Measurements from ENCODE around the gene KPNA2.
"Not testable (repeated sequence)": the region's sequence is repeated elsewhere in the genome, so short reads cannot be mapped to it uniquely, and the experiment has no call there.

Gene KPNA2

DNA sequence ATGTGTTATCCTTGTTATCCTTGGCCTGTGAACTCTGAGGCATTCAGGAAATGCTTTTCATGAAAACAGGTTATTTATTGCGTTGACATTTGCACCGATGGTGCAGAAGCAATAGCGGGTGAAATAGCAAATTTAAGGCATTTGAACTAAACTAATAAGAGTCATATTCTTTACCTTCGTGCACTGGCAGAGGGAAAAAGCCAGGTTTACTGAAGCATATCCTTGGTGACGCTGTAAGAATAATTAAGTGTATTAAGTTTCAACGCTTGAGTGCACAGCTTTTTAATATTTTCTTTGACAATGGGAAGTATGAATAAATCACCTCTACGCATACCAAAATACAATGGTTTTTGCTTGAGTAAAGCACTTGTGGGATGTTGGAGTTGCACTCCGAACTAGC, 13.6 kb upstream of the KPNA2 start:
- FAIRE-seq (no peak), DNase-seq (ENCODE audit: insufficient read length) (no peak)
- TF ChIP-seq POLR2A (IDR thresholded peaks at IDR 0.05; ENCODE audit: low read depth, low read length) (no peak), TAF1 (IDR thresholded peaks at IDR 0.05; ENCODE audit: borderline replicate concordance, low read depth, low read length) (no peak), POLR2AphosphoS5 (IDR thresholded peaks at IDR 0.05; ENCODE audit: low read depth, low read length) (no peak)

DNA sequence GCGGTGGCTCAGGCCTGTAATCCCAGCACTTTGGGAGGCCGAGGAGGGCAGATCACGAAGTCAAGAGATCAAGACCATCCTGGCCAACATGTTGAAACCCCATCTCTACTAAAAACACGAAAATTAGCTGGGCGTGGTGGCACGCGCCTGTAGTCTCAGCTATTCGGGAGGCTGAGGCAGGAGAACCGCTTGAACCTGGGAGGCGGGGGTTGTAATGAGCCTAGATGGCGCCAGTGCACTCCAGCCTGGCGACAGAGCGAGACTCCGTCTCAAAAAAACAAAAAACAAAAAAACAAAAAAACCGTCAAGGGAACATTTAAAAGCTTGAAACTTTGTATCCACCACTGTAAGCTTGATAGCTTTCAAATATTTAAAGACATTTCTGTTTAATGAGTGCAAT, 13.0 kb upstream of the KPNA2 start:
- not testable (repeated sequence) for FAIRE-seq; DNase-seq (ENCODE audit: insufficient read length)

GRCh38 chr17:68029512-68030215, 5.9 kb upstream of the KPNA2 start:
- DNase-seq (ENCODE audit: insufficient read length) (no peak), FAIRE-seq (no peak)
- TF ChIP-seq POLR2AphosphoS5 (IDR thresholded peaks at IDR 0.05; ENCODE audit: low read depth, low read length) (no peak), POLR2A (IDR thresholded peaks at IDR 0.05; ENCODE audit: low read depth, low read length) (no peak), TAF1 (IDR thresholded peaks at IDR 0.05; ENCODE audit: borderline replicate concordance, low read depth, low read length) (no peak)

GRCh38 chr17:68033636-68034451, 1.7 kb upstream of the KPNA2 start:
- TF ChIP-seq TAF1 (IDR thresholded peaks at IDR 0.05; ENCODE audit: borderline replicate concordance, low read depth, low read length) (no peak), POLR2AphosphoS5 (IDR thresholded peaks at IDR 0.05; ENCODE audit: low read depth, low read length) (no peak), POLR2A (IDR thresholded peaks at IDR 0.05; ENCODE audit: low read depth, low read length) (no peak)
- no peak for DNase-seq (ENCODE audit: insufficient read length)
- FAIRE-seq = no peak

DNA sequence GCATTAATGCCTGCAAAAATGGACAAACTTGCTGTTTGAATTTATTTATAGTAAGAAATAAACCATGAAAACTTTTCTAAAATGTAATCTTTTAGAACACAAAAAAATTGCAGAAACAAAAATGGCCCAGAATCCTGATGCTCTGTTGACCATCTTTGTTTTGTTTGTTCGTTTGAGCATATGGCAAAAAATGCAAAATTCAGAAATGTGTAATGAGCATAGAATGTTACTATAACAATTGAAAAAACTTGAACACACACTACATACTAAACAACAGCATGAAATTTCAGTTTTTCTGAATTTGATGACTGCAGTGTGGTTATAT, 1.1 kb upstream of the KPNA2 start:
- FAIRE-seq (no peak), DNase-seq (ENCODE audit: insufficient read length) (no peak)
- TF ChIP-seq POLR2A (IDR thresholded peaks at IDR 0.05; ENCODE audit: low read depth, low read length) (no peak), TAF1 (IDR thresholded peaks at IDR 0.05; ENCODE audit: borderline replicate concordance, low read depth, low read length) (no peak), POLR2AphosphoS5 (IDR thresholded peaks at IDR 0.05; ENCODE audit: low read depth, low read length) (no peak)

DNA sequence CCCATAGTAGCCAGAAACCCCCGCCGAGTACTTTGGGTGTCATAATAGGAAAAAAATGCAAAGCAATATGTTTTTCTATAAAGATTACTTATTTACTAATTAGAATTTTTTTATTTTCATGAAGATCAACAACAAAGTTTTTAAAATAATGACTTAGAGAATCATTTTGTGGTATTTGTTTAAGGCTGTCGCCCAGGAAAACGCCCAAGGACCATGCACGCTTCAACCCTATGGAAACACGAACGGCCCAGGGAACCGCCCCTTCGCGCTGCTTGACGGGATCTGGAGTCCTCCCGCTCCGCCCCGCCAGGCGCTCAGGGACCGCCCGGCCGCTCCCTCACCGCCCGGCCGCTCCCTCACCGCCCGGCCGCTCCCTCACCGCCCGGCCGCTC, 408 bp upstream of the KPNA2 start:
- FAIRE-seq (no peak), DNase-seq (ENCODE audit: insufficient read length) (peak; percentile 78)
- TF ChIP-seq TAF1 (IDR thresholded peaks at IDR 0.05; ENCODE audit: borderline replicate concordance, low read depth, low read length) = no peak
- TF ChIP-seq POLR2A (IDR thresholded peaks at IDR 0.05; ENCODE audit: low read depth, low read length) = no peak
- no peak for TF ChIP-seq POLR2AphosphoS5 (IDR thresholded peaks at IDR 0.05; ENCODE audit: low read depth, low read length)

- FAIRE-seq (no peak), DNase-seq (ENCODE audit: insufficient read length) (no peak)
- TF ChIP-seq POLR2A (IDR thresholded peaks at IDR 0.05; ENCODE audit: low read depth, low read length) = no peak
- TF ChIP-seq POLR2AphosphoS5 (IDR thresholded peaks at IDR 0.05; ENCODE audit: low read depth, low read length) = no peak
- no peak for TF ChIP-seq TAF1 (IDR thresholded peaks at IDR 0.05; ENCODE audit: borderline replicate concordance, low read depth, low read length)
These were observed 991 bp downstream of the KPNA2 start for GRCh38 chr17:68036304-68037147.

DNA sequence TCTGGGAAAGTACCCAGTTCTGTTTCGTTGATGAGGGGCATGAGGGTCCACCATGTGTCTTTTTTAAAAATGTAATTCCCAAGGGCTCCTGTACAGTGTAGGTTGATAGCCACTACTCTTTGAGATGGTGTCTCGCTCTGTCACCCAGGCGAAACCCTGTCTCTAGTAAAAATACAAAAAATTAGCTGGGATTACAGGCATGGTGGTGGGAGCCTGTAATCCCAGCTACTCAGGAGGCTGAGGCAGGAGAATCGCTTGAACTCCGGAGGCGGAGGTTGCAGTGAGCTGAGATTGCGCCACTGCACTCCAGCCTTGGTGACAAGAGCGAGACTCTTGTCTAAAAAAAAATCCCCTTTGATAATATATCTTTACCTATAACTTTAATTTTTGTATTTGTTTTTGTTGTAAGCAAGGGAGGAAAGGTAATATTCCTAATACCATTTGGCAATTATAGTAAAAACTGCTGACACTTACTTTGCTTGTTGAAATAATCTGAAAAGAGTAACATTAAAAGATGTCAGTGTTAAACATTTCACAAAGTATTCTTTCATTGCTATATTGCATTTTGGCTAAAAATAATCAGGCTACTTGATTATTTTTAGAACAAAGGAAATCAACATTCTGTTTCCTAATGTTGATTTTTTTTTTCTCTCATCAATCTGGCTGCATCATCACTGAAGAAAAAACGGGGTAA, 11.8 kb downstream of the KPNA2 start:
- DNase-seq (ENCODE audit: insufficient read length) = no peak
- TF ChIP-seq POLR2A (IDR thresholded peaks at IDR 0.05; ENCODE audit: low read depth, low read length) (0 out of 2 replicates have a peak, but pooled peaks have one; percentile 6), TAF1 (IDR thresholded peaks at IDR 0.05; ENCODE audit: borderline replicate concordance, low read depth, low read length) (no peak), POLR2AphosphoS5 (IDR thresholded peaks at IDR 0.05; ENCODE audit: low read depth, low read length) (no peak)
- FAIRE-seq = no peak

DNA sequence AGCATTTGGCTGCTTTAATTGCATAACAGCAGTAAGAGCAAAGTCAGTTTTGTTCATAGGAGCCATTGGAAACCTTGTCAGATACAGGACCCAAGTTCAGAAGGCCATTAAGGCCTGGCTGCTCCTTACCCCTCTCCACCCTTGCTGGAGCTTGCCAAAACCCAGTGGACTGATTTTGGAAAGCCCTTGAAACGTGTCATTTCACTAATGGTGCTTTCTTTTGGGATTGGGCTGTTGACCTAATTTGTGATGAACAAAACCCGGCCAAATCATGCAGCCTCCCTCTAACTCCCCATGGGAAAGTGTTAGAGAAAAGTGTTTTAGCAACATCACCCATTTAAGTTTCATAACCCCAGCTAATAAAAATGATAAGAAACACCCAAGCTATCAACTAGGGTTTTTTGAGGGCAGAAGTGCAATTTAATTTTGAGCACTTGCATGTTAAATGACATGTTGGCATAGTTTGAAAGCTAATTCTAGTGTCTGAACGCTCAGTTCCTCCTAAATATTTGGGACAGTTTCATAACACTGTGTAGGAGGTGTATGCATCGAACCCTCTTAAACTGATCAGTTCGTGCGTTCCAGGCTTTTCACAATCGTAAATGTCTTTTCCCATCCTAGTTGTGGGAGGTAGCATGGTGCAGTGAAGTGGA, 12.5 kb downstream of the KPNA2 start:
- FAIRE-seq; DNase-seq (ENCODE audit: insufficient read length): not testable (repeated sequence)
- TF ChIP-seq POLR2AphosphoS5 (IDR thresholded peaks at IDR 0.05; ENCODE audit: low read depth, low read length) = 0 out of 2 replicates have a peak, but pooled peaks have one; percentile 9

- no peak for TF ChIP-seq POLR2A (IDR thresholded peaks at IDR 0.05; ENCODE audit: low read depth, low read length)
- TF ChIP-seq POLR2AphosphoS5 (IDR thresholded peaks at IDR 0.05; ENCODE audit: low read depth, low read length) = no peak
- TF ChIP-seq TAF1 (IDR thresholded peaks at IDR 0.05; ENCODE audit: borderline replicate concordance, low read depth, low read length) = no peak
- FAIRE-seq = no peak
- no peak for DNase-seq (ENCODE audit: insufficient read length)
These were observed 13.5 kb downstream of the KPNA2 start for GRCh38 chr17:68048996-68049395.

DNA sequence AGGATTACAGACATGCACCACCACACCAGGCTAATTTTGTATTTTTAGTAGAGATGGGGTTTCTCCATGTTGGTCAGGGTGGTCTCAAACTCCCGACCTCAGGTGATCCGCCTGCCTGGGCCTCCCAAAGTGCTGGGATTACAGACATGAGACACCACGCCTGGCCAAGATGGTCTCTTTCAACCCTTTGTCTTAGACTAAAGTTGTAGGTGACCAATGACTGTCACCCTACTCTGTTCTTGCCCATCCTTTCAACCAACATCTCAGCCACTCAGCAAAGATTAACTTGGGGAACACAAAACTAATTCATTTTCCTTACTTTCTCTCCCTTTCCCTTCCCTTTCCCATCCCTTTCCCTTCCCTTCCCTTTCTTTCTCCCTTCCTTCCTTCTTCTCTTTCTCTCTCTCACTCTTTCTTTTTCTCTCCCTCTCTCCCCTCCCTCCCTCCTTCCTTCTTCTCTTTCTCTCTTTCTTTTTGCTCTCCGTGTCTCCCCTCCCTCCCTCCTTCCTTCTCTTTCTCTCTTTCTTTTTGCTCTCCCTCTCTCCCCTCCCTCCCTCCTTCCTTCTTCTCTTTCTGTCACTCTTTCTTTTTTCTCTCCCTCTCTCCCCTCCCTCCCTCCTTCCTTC, 14.4 kb downstream of the KPNA2 start:
- FAIRE-seq; DNase-seq (ENCODE audit: insufficient read length): not testable (repeated sequence)

- not testable (repeated sequence) for FAIRE-seq; DNase-seq (ENCODE audit: insufficient read length)
These were observed 16.1 kb downstream of the KPNA2 start for GRCh38 chr17:68051321-68052312.
